ENCODE measurements around the gene PLEKHM1.

The PLEKHM1 gene

GRCh38 chr17:45425125-45425983, 65.2 kb downstream of the PLEKHM1 start:
- DNase-seq: peak; percentile 21

- DNase-seq: no peak
These were observed 65.8 kb downstream of the PLEKHM1 start for GRCh38 chr17:45424769-45425124.

- no peak for DNase-seq
These were observed 66.6 kb downstream of the PLEKHM1 start for GRCh38 chr17:45423975-45424335.

- DNase-seq: no peak
These were observed 67.1 kb downstream of the PLEKHM1 start for GRCh38 chr17:45423304-45423974.

GRCh38 chr17:45414990-45415881, 75.3 kb downstream of the PLEKHM1 start:
- DNase-seq: peak; percentile 83

GRCh38 chr17:45413498-45413923, 77.0 kb downstream of the PLEKHM1 start:
- peak; percentile 93 for DNase-seq

- DNase-seq: peak; percentile 53
These were observed 79.0 kb downstream of the PLEKHM1 start for GRCh38 chr17:45411348-45412105.

GRCh38 chr17:45410144-45411091, 80.1 kb downstream of the PLEKHM1 start:
- peak; percentile 60 for DNase-seq

GRCh38 chr17:45409659-45410076, 80.9 kb downstream of the PLEKHM1 start:
- DNase-seq: no peak

GRCh38 chr17:45408611-45409421, 81.7 kb downstream of the PLEKHM1 start:
- no peak for DNase-seq

- peak; percentile 58 for DNase-seq
These were observed 84.4 kb downstream of the PLEKHM1 start for GRCh38 chr17:45406107-45406506.

GRCh38 chr17:45405250-45406086, 85.1 kb downstream of the PLEKHM1 start:
- DNase-seq: no peak

GRCh38 chr17:45404870-45405249, 85.7 kb downstream of the PLEKHM1 start:
- no peak for DNase-seq

- no peak for DNase-seq
These were observed 86.5 kb downstream of the PLEKHM1 start for GRCh38 chr17:45403906-45404490.

- DNase-seq: no peak
These were observed 87.6 kb downstream of the PLEKHM1 start for GRCh38 chr17:45402916-45403315.

GRCh38 chr17:45398800-45399199, 91.7 kb downstream of the PLEKHM1 start:
- no peak for DNase-seq

GRCh38 chr17:45397796-45398195, 92.7 kb downstream of the PLEKHM1 start:
- DNase-seq: no peak

GRCh38 chr17:45396496-45397205, 93.9 kb downstream of the PLEKHM1 start:
- DNase-seq: no peak
